Prostate gland (tissue), 2 donors: Measurements from ENCODE around the gene GLRA3.

Experiments used
- CTCF ChIP-seq, 4 experiments: fragments of 200-600 bp in 2 of 4; fragments of 450-650 bp in 2 of 4; sonication (generic) in 2 of 4; IDR thresholded peaks; 1 replicate in 3 of 4; 2 replicates in 1 of 4; pipeline ENCODE4 v1.5.1; 2016 to 2019; ENCODE audit warnings: antibody characterized with exemption in 4 of 4, mild to moderate bottlenecking in 2 of 4, moderate library complexity in 2 of 4
- POLR2A ChIP-seq: fragments of 450-650 bp; IDR thresholded peaks from one replicate; pipeline ENCODE4 v1.6.1; 2016; ENCODE audit warnings: antibody characterized with exemption, mild to moderate bottlenecking
- POLR2AphosphoS5 ChIP-seq: sonication (generic); formaldehyde crosslinking; IDR thresholded peaks from one replicate; pipeline ENCODE4 v1.6.1; 2017; ENCODE audit warnings: antibody characterized with exemption

DNA sequence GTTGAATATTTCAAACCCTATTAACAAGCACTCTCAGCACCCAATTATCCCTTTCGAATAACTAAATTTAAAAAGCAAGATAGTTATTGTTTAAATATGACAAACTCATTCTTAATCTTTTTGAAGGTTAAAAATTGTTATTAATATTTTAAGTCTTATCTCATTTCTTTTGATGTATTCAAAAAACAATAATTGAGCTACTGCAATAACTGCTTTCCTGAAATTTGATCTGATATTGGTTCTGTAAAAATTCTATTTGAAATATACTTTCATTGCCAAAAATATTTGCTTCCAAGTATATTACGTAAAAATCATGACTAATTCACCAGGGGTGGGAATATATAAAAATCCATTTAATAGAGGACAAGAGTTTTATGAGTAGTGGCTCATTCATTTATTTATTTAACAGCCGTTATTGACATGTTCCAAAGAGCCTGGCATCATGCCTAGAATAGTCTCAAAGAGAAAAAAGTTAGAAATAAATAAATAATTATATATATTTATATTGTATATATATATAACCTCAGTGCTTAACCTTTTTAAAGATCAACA, 34.4 kb downstream of the GLRA3 start:
- TF ChIP-seq CTCF (IDR thresholded peaks at IDR 0.05): no peak
- TF ChIP-seq POLR2A: no peak
- no peak for TF ChIP-seq POLR2AphosphoS5
